Neuron (in vitro differentiated cells): ENCODE data around the gene APOBEC3C.
A peak's percentile ranks its signal among the peaks of the same experiment; 100 is the strongest.
"Not testable (repeated sequence)": the region's sequence is repeated elsewhere in the genome, so short reads cannot be mapped to it uniquely, and the experiment has no call there.

ENCODE experiments used
- H2AFZ ChIP-seq: one replicate; pipeline ENCODE4 v1.6.1; 2013; ENCODE audit warnings: low read depth, mild to moderate bottlenecking, inconsistent platforms, low read length, moderate library complexity
- H3K27me3 ChIP-seq: one replicate; pipeline ENCODE4 v1.6.1; 2013; ENCODE audit warnings: low read length; ENCODE audit not compliant: insufficient read depth
- H3K36me3 ChIP-seq: one replicate; pipeline ENCODE4 v1.6.1; 2013; ENCODE audit warnings: low read length; ENCODE audit not compliant: insufficient read depth
- H3K4me1 ChIP-seq: one replicate; pipeline ENCODE4 v1.6.1; 2013; ENCODE audit warnings: low read length; ENCODE audit not compliant: insufficient read depth
- H3K4me3 ChIP-seq: 2 replicates; pipeline ENCODE4 v1.5.1; 2013; ENCODE audit warnings: mild to moderate bottlenecking, low read length, moderate library complexity
- H3K9me3 ChIP-seq: one replicate; pipeline ENCODE4 v1.6.1; 2013; ENCODE audit warnings: low read length

APOBEC3C gene

GRCh38 chr22:38989466-38989865 is 24.6 kb upstream of the APOBEC3C start:
- Histone ChIP-seq H2AFZ (no peak overlapping the region), H3K4me1 (no peaks in the 10 kb centered on the region), H3K9me3 (no peaks in the 10 kb centered on the region), H3K36me3 (no peaks in the 10 kb centered on the region), H3K27me3 (no peaks in the 10 kb centered on the region), H3K4me3 (no peak overlapping the region)

DNA sequence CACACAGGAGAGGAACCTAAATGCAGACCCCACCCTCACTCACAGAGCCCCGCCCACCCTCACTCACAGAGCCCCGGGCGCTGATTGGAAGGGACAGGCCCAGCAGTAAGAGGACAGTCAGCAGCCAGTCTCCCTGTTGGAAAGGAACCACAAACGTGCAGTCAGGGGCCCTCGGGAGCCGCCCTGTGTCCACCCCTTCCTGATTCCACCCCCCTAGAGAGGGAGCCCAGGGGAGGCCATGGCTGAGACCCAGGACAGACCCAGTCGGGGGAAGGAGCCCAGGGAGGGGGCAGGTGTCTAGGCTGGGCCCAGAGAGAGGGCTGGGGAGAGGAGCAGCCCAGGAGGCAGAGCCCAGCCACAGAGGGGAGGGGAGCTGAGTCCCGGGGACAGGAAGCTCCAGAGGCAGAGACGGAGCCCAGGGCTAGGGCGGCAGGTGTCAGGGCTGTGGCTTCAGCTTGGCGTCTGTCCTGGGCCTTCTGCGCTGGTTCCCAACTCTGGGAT is 21.1 kb upstream of the APOBEC3C start:
- not testable (repeated sequence) for H3K27me3 ChIP-seq, H2AFZ ChIP-seq, H3K9me3 ChIP-seq, H3K4me1 ChIP-seq, H3K4me3 ChIP-seq, H3K36me3 ChIP-seq

- H2AFZ ChIP-seq = no peak overlapping the region
- no peak overlapping the region for H3K4me3 ChIP-seq
- no peaks in the 10 kb centered on the region for H3K9me3 ChIP-seq
- H3K4me1 ChIP-seq = no peaks in the 10 kb centered on the region
- H3K27me3 ChIP-seq = peaks cover 2% of the 10 kb centered on the region
- no peaks in the 10 kb centered on the region for H3K36me3 ChIP-seq
Measured at GRCh38 chr22:38996105-38996504, 18.0 kb upstream of the APOBEC3C start.

GRCh38 chr22:38997518-38997917 is 16.5 kb upstream of the APOBEC3C start:
- H2AFZ ChIP-seq = no peak overlapping the region
- no peaks in the 10 kb centered on the region for H3K9me3 ChIP-seq
- no peaks in the 10 kb centered on the region for H3K4me1 ChIP-seq
- no peak overlapping the region for H3K4me3 ChIP-seq
- H3K27me3 ChIP-seq = peaks cover 2% of the 10 kb centered on the region
- H3K36me3 ChIP-seq = no peaks in the 10 kb centered on the region

- Histone ChIP-seq H3K9me3 (no peaks in the 10 kb centered on the region), H3K4me3 (no peak overlapping the region), H2AFZ (no peak overlapping the region), H3K27me3 (no peaks in the 10 kb centered on the region), H3K4me1 (peaks cover 3% of the 10 kb centered on the region), H3K36me3 (no peaks in the 10 kb centered on the region)
Measured at GRCh38 chr22:39003165-39003638, 10.9 kb upstream of the APOBEC3C start.

- Histone ChIP-seq H3K9me3 (no peaks in the 10 kb centered on the region), H3K4me1 (peaks cover 3% of the 10 kb centered on the region)
Measured at GRCh38 chr22:39007177-39007576, 6.9 kb upstream of the APOBEC3C start.

GRCh38 chr22:39008271-39008850 is 5.7 kb upstream of the APOBEC3C start:
- not testable (repeated sequence) for H3K9me3 ChIP-seq, H3K4me1 ChIP-seq, H3K4me3 ChIP-seq, H2AFZ ChIP-seq, H3K36me3 ChIP-seq, H3K27me3 ChIP-seq

More at GRCh38 chr22:39007177-39007576, 6.9 kb upstream of the APOBEC3C start:
- H3K36me3 ChIP-seq = no peaks in the 10 kb centered on the region
- no peaks in the 10 kb centered on the region for H3K27me3 ChIP-seq
- H3K4me3 ChIP-seq = no peak overlapping the region
- H2AFZ ChIP-seq = no peak overlapping the region

- H3K4me3 ChIP-seq = no peak overlapping the region
- H3K36me3 ChIP-seq = no peaks in the 10 kb centered on the region
- H3K4me1 ChIP-seq = peaks cover 14% of the 10 kb centered on the region
- H3K27me3 ChIP-seq = no peaks in the 10 kb centered on the region
- H3K9me3 ChIP-seq = no peaks in the 10 kb centered on the region
- no peak overlapping the region for H2AFZ ChIP-seq
Measured at GRCh38 chr22:39010946-39011345, 3.1 kb upstream of the APOBEC3C start.

DNA sequence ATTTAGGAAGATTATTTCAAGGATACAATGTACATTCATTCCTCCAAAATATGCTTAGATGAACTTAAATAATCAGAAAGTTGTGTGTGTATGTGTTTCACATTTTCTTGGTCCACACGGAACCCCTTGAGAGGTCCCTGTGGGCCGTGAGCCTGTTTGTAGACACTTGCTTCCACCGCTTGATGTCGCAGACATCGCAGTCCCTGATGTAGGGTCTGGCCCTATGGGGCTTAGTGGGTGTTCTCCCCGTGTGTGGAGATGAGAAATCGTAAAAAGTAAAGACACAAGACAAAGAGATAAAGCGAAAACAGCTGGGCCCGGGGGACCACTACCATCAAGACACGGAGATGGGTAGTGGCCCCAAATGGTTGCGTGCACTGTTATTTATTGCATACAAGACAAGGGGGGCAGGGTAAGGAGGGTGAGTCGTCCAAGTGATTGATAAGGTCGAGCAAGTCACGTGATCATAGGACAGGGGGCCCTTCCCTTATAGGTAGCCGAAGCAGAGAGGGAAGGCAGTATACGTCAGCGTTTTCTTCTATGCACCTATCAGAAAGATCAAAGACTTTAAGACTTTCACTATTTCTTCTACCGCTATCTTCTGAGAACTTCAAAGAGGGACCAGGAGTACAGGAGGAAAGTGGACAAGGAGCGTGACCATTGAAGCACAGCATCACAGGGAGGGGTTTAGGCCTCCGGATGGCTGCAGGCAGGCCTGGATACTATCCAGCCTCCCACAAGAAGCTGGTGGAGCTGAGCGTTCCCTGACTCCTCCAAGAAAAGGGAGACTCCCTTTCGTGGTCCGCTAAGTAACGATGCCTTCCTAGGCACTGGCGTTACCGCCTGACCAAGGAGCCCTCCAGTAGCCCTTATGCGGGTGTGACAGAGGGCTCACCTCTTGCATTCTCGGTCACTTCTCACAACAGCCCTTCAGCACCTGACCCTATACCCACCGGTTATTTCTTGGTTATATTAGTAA is 1.2 kb upstream of the APOBEC3C start:
- Histone ChIP-seq H3K9me3 (no peaks in the 10 kb centered on the region), H2AFZ (no peak overlapping the region), H3K27me3 (no peaks in the 10 kb centered on the region), H3K4me3 (no peak overlapping the region), H3K36me3 (no peaks in the 10 kb centered on the region), H3K4me1 (peaks cover 14% of the 10 kb centered on the region)

GRCh38 chr22:39013561-39013941 is 506 bp upstream of the APOBEC3C start:
- peak overlapping the region; percentile 52 for H3K4me3 ChIP-seq

GRCh38 chr22:39014723-39015121 is 665 bp downstream of the APOBEC3C start:
- Histone ChIP-seq H3K4me1 (peaks cover 15% of the 10 kb centered on the region), H2AFZ (peak overlapping the region; percentile 83), H3K4me3 (peak overlapping the region; percentile 52)
- H3K36me3 ChIP-seq, H3K27me3 ChIP-seq, H3K9me3 ChIP-seq: not testable (repeated sequence)

More at GRCh38 chr22:39013561-39013941, 506 bp upstream of the APOBEC3C start:
- peaks cover 14% of the 10 kb centered on the region for H3K4me1 ChIP-seq
- not testable (repeated sequence) for H3K9me3 ChIP-seq, H3K36me3 ChIP-seq, H3K27me3 ChIP-seq
- peak overlapping the region; percentile 83 for H2AFZ ChIP-seq

DNA sequence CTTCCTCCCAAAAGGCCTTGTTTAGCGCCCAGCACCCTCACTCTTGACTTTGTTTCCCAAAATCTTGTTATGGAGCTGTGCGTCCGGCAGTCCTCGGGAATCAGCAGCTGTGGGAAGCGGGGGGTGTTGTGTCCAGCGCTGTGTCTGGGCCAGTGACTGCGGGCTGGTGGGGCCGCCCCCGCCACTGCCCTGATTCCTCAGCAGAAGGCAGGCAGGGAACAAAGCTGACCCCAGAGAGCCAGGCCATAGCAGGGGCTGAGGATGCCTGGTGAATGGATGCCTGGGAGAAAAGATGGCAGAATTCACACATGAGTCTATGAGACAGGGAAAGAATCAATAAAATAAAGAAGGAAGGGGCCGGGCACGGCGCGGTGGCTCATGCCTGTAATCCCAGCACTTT is 2.5 kb downstream of the APOBEC3C start:
- no peaks in the 10 kb centered on the region for H3K36me3 ChIP-seq
- no peaks in the 10 kb centered on the region for H3K27me3 ChIP-seq
- no peak overlapping the region for H2AFZ ChIP-seq
- H3K4me1 ChIP-seq = peaks cover 22% of the 10 kb centered on the region
- H3K9me3 ChIP-seq = no peaks in the 10 kb centered on the region
- H3K4me3 ChIP-seq = no peak overlapping the region

DNA sequence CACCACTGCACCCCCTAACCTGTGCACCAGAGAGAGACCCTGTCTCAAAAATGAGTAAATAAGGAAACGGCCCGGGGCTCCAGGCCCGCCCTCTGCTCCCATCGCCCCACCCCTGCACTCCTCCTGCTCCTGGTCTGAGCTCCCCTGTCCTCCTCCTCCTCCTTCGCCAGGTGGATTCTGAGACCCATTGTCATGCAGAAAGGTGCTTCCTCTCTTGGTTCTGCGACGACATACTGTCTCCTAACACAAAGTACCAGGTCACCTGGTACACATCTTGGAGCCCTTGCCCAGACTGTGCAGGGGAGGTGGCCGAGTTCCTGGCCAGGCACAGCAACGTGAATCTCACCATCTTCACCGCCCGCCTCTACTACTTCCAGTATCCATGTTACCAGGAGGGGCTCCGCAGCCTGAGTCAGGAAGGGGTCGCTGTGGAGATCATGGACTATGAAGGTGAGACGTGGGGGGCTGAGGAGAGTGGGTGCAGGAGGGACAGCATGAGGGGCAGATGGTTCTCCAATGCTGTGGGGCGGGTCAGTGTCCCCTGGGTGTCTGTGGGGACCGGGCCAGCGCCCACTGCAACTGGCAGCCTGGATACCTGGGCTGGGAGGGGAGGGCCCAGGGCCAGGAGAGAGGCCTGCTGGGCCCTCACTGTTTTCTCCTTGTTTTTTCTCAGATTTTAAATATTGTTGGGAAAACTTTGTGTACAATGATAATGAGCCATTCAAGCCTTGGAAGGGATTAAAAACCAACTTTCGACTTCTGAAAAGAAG is 3.7 kb downstream of the APOBEC3C start:
- Histone ChIP-seq H2AFZ (no peak overlapping the region), H3K9me3 (no peaks in the 10 kb centered on the region), H3K36me3 (no peaks in the 10 kb centered on the region), H3K4me1 (peaks cover 22% of the 10 kb centered on the region), H3K4me3 (no peak overlapping the region), H3K27me3 (no peaks in the 10 kb centered on the region)
